HepG2 (cell line): ENCODE measurements around the gene IFITM10. TPM values are rescaled to one million over a fixed set of nuclear protein-coding genes. Genes with fewer than 3 reads are reported as not detected.

ENCODE experiments used
- ATAD3A ChIP-seq: sonication (generic); formaldehyde crosslinking; IDR thresholded peaks from 2 replicates; pipeline ENCODE4 v1.4.0; 2020; ENCODE audit warnings: missing genetic modification reagents
- BCL6 ChIP-seq: IDR thresholded peaks from 2 replicates; pipeline ENCODE4 v1.6.1; 2016; ENCODE audit warnings: missing genetic modification reagents, missing compliant biosample characterization
- FOXP1 ChIP-seq, 2 experiments: fragments of 450-650 bp in 1 of 2; IDR thresholded peaks; 2 replicates each; pipeline ENCODE4 v1.6.1; 2017 to 2018; ENCODE audit warnings: antibody characterized with exemption in 1 of 2
- GATA4 ChIP-seq: sonication (generic); IDR thresholded peaks from 2 replicates; pipeline ENCODE4 v1.6.1; 2016; ENCODE audit warnings: antibody characterized with exemption, low read depth, borderline replicate concordance
- GTF3A ChIP-seq: sonication (generic); formaldehyde crosslinking; conservative IDR thresholded peaks from 2 replicates; pipeline ENCODE4 v1.4.0; 2020; ENCODE audit warnings: mild to moderate bottlenecking, missing genetic modification reagents
- HNRNPK ChIP-seq: fragments of 200-400 bp; formaldehyde crosslinking; IDR thresholded peaks from 2 replicates; pipeline ENCODE4 v1.6.1; 2018; ENCODE audit warnings: low read length, low read depth, moderate library complexity, mild to moderate bottlenecking; ENCODE audit not compliant: poor library complexity, severe bottlenecking
- HNRNPL ChIP-seq: fragments of 200-400 bp; formaldehyde crosslinking; IDR thresholded peaks from 2 replicates; pipeline ENCODE4 v1.6.1; 2017; ENCODE audit warnings: mild to moderate bottlenecking, low read depth, low read length
- NCOA2 ChIP-seq: sonication (generic); formaldehyde crosslinking; IDR thresholded peaks from 2 replicates; pipeline ENCODE4 v1.8.0; 2022; ENCODE audit warnings: inconsistent platforms
- SNRNP70 ChIP-seq: fragments of 200-400 bp; formaldehyde crosslinking; IDR thresholded peaks from 2 replicates; pipeline ENCODE4 v1.6.1; 2017; ENCODE audit warnings: mild to moderate bottlenecking, low read depth, low read length, moderate library complexity
- SRF ChIP-seq: IDR thresholded peaks from 2 replicates; pipeline ENCODE4 v1.6.1; 2011; ENCODE audit warnings: mild to moderate bottlenecking, low read depth, low read length, moderate library complexity
- TBX3 ChIP-seq: fragments of 450-650 bp; IDR thresholded peaks from 2 replicates; pipeline ENCODE4 v1.6.1; 2017; ENCODE audit warnings: antibody characterized with exemption, mild to moderate bottlenecking, inconsistent platforms, borderline replicate concordance
- ZBTB1 ChIP-seq: sonication (generic); formaldehyde crosslinking; IDR thresholded peaks from 2 replicates; pipeline ENCODE4 v1.4.0; 2020; ENCODE audit warnings: missing genetic modification reagents, borderline replicate concordance
- ZNF292 ChIP-seq: sonication (generic); formaldehyde crosslinking; IDR thresholded peaks from 2 replicates; pipeline ENCODE4 v1.8.1; 2022; ENCODE audit warnings: mild to moderate bottlenecking, low read depth, missing genetic modification reagents, borderline replicate concordance
- ZNF460 ChIP-seq: sonication (generic); formaldehyde crosslinking; IDR thresholded peaks from 2 replicates; pipeline ENCODE4 v1.5.1; 2020; ENCODE audit warnings: missing genetic modification reagents, mild to moderate bottlenecking, borderline replicate concordance
- ZNF530 ChIP-seq: sonication (generic); formaldehyde crosslinking; IDR thresholded peaks from 2 replicates; pipeline ENCODE4 v1.5.0; 2020; ENCODE audit warnings: low read depth, mild to moderate bottlenecking, missing genetic modification reagents
- ZNF549 ChIP-seq: sonication (generic); formaldehyde crosslinking; IDR thresholded peaks from 2 replicates; pipeline ENCODE4 v1.5.0; 2020; ENCODE audit warnings: missing genetic modification reagents
- ZNF891 ChIP-seq: sonication (generic); formaldehyde crosslinking; IDR thresholded peaks from 2 replicates; pipeline ENCODE4 v1.5.0; 2020; ENCODE audit warnings: mild to moderate bottlenecking, missing genetic modification reagents
- polyA plus RNA-seq, 8 experiments: library from polyadenylated mRNA; depleted of rRNA in 3 of 8; stranded (reverse) in 7 of 8; unstranded in 1 of 8; fragments of >200 nt; fragmentation: Illumina TruSeq in 4 of 8; extraction: Trizol in 4 of 8; gene quantifications; 2 replicates each; pipeline versions ENCODE4 v1.2.1 to v1.2.3, GENCODE V29; 2011 to 2016; ENCODE audit warnings: low read depth in 4 of 8, missing spikeins in 1 of 8, mixed read lengths in 1 of 8; ENCODE audit not compliant: insufficient read depth in 1 of 8
- total RNA-seq, 5 experiments: library from RNA; depleted of rRNA; stranded (reverse); fragments of >200 nt; fragmentation: Illumina TruSeq; extraction: Trizol; gene quantifications; 2 replicates each; pipeline ENCODE4 v1.2.3, GENCODE V29; 2016; ENCODE audit warnings: low read depth in 1 of 5
- TF ChIP-seq, protein P1 (sequence below): IDR thresholded peaks from 2 replicates; pipeline ENCODE4 v1.6.1; 2016; ENCODE audit warnings: missing genetic modification reagents, missing compliant biosample characterization
- TF ChIP-seq, protein P2 (sequence below): sonication (generic); formaldehyde crosslinking; IDR thresholded peaks from 2 replicates; pipeline ENCODE4 v1.8.0; 2023; ENCODE audit warnings: mild to moderate bottlenecking, missing genetic modification reagents
- TF ChIP-seq, protein P3 (sequence below): sonication (generic); formaldehyde crosslinking; IDR thresholded peaks from 2 replicates; pipeline ENCODE4 v1.8.1; 2023; ENCODE audit warnings: mild to moderate bottlenecking, missing genetic modification reagents
- TF ChIP-seq, protein P4 (sequence below): sonication (generic); formaldehyde crosslinking; IDR thresholded peaks from 2 replicates; pipeline ENCODE4 v1.4.0; 2020; ENCODE audit warnings: missing genetic modification reagents, borderline replicate concordance
- TF ChIP-seq, protein P5 (sequence below): sonication (generic); formaldehyde crosslinking; IDR thresholded peaks from 2 replicates; pipeline ENCODE4 v1.5.0; 2020; ENCODE audit warnings: missing genetic modification reagents, mild to moderate bottlenecking, borderline replicate concordance

Gene IFITM10
- total and polyA plus RNA-seq, 2 of the 13 experiments (the other 11 are each of a cell fraction or from before 2014, with no cell fraction given), result 0.09 to 0.13 TPM

DNA sequence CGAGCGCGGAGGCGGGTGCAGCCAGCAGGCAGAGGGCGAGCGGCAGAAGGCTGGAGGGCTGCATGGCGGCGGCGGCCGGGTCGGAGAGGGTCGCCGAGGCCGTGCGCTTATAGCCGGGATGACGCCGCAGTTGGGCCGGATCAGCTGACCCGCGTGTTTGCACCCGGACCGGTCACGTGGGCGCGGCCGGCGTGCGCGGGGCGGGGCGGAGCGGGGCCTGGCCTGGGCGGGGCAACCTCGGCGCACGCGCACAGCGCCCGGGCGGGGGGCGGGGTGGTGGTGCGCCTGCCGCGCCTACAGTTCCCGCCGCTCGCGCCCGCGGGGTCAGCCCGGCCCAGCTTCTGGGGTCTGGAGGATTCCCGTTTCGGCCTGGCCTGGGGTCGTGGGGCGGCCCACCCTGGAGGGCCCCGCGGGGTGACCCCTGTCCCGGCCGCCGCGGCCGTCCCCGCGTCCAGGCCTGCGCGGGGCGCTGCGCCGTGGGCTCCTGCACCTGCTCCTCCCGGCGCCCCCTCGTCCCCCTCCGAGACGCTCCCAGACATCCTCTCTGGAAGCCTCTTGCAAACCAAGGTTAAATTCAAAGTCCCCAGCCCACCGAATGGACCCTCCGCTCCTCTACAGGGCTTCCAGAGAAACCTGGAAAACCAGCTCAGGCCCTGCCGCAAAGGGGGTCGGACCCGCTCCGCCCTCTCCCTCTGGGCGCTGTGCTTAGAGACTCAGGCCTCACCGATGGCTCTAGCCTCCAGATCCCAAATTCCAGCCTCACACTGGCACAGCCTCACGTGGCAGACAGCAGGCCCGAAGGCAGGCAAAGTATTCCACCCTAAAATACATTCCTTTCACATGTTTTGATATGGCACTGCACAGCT is 13.6 kb upstream of the IFITM10 start, which contains the start of gene CTSD (continued):
- TF ChIP-seq, protein P1, sequence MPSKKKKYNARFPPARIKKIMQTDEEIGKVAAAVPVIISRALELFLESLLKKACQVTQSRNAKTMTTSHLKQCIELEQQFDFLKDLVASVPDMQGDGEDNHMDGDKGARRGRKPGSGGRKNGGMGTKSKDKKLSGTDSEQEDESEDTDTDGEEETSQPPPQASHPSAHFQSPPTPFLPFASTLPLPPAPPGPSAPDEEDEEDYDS (CRISPR knock-in tag), result peak; percentile 85
- TF ChIP-seq BCL6 (no peak), ATAD3A (CRISPR knock-in tag) (no peak), TBX3 (no peak), NCOA2 (CRISPR knock-in tag) (no peak), ZNF460 (CRISPR knock-in tag) (no peak), ZNF549 (no peak), ZNF292 (CRISPR knock-in tag) (no peak), FOXP1 (IDR thresholded peaks at IDR 0.05) (no peak), FOXP1 (CRISPR knock-in tag; IDR thresholded peaks at IDR 0.05) (no peak), SRF (no peak), ZNF530 (CRISPR knock-in tag) (no peak), GATA4 (no peak), HNRNPL (no peak), SNRNP70 (no peak), HNRNPK (no peak), ZBTB1 (CRISPR knock-in tag) (no peak), GTF3A (CRISPR knock-in tag) (no peak), ZNF891 (CRISPR knock-in tag) (peak; percentile 53; the same call in 1 of the 2 replicates)
- TF ChIP-seq, protein P2, sequence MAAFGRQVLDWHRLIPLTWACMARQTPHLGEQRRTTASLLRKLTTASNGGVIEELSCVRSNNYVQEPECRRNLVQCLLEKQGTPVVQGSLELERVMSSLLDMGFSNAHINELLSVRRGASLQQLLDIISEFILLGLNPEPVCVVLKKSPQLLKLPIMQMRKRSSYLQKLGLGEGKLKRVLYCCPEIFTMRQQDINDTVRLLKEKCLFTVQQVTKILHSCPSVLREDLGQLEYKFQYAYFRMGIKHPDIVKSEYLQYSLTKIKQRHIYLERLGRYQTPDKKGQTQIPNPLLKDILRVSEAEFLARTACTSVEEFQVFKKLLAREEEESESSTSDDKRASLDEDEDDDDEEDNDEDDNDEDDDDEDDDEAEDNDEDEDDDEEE (CRISPR knock-in tag), result no peak
- TF ChIP-seq, protein P3, sequence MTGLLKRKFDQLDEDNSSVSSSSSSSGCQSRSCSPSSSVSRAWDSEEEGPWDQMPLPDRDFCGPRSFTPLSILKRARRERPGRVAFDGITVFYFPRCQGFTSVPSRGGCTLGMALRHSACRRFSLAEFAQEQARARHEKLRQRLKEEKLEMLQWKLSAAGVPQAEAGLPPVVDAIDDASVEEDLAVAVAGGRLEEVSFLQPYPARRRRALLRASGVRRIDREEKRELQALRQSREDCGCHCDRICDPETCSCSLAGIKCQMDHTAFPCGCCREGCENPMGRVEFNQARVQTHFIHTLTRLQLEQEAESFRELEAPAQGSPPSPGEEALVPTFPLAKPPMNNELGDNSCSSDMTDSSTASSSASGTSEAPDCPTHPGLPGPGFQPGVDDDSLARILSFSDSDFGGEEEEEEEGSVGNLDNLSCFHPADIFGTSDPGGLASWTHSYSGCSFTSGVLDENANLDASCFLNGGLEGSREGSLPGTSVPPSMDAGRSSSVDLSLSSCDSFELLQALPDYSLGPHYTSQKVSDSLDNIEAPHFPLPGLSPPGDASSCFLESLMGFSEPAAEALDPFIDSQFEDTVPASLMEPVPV (CRISPR knock-in tag), result no peak
- TF ChIP-seq, protein P4, sequence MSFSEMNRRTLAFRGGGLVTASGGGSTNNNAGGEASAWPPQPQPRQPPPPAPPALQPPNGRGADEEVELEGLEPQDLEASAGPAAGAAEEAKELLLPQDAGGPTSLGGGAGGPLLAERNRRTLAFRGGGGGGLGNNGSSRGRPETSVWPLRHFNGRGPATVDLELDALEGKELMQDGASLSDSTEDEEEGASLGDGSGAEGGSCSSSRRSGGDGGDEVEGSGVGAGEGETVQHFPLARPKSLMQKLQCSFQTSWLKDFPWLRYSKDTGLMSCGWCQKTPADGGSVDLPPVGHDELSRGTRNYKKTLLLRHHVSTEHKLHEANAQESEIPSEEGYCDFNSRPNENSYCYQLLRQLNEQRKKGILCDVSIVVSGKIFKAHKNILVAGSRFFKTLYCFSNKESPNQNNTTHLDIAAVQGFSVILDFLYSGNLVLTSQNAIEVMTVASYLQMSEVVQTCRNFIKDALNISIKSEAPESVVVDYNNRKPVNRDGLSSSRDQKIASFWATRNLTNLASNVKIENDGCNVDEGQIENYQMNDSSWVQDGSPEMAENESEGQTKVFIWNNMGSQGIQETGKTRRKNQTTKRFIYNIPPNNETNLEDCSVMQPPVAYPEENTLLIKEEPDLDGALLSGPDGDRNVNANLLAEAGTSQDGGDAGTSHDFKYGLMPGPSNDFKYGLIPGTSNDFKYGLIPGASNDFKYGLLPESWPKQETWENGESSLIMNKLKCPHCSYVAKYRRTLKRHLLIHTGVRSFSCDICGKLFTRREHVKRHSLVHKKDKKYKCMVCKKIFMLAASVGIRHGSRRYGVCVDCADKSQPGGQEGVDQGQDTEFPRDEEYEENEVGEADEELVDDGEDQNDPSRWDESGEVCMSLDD (CRISPR knock-in tag), result no peak
- TF ChIP-seq, protein P5, sequence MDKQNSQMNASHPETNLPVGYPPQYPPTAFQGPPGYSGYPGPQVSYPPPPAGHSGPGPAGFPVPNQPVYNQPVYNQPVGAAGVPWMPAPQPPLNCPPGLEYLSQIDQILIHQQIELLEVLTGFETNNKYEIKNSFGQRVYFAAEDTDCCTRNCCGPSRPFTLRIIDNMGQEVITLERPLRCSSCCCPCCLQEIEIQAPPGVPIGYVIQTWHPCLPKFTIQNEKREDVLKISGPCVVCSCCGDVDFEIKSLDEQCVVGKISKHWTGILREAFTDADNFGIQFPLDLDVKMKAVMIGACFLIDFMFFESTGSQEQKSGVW, result no peak
